RWPE2 (cell line): ENCODE results near the gene SLC13A2.

Experiments
- ATAC-seq: fragments of 200-7000 bp; cut with Tn5 transposase; 3 replicates; pipeline ENCODE4 v1.9.1; 2021; ENCODE audit warnings: low read depth
- DNase-seq: peaks from one replicate; pipeline ENCODE4 v3.0.0-alpha.2; 2020; ENCODE audit warnings: low spot score
- H3K27ac ChIP-seq: fragments of 450-650 bp; 2 replicates; pipeline ENCODE4 v1.5.1; 2017; ENCODE audit warnings: mild to moderate bottlenecking; ENCODE audit not compliant: poor library complexity, severe bottlenecking
- H3K27me3 ChIP-seq: fragments of 250-450 bp; sonication (Bioruptor Pico); 2 replicates; pipeline ENCODE4 v1.5.1; 2021; ENCODE audit warnings: mild to moderate bottlenecking, moderate library complexity; ENCODE audit not compliant: insufficient read depth, poor library complexity, severe bottlenecking
- H3K36me3 ChIP-seq: fragments of 250-450 bp; sonication (Bioruptor Pico); 2 replicates; pipeline ENCODE4 v1.5.1; 2020; ENCODE audit warnings: low read depth, mild to moderate bottlenecking, moderate library complexity
- H3K4me1 ChIP-seq: fragments of 250-450 bp; sonication (Bioruptor Pico); 2 replicates; pipeline ENCODE4 v1.5.1; 2021; ENCODE audit warnings: mild to moderate bottlenecking, moderate library complexity; ENCODE audit not compliant: insufficient read depth, poor library complexity, severe bottlenecking
- H3K4me3 ChIP-seq: fragments of 250-450 bp; sonication (Bioruptor Pico); 2 replicates; pipeline ENCODE4 v1.5.1; 2021; ENCODE audit warnings: mild to moderate bottlenecking, moderate library complexity; ENCODE audit not compliant: severe bottlenecking
- H3K9me3 ChIP-seq: fragments of 250-450 bp; sonication (Bioruptor Pico); 2 replicates; pipeline ENCODE4 v1.5.1; 2021; ENCODE audit warnings: mild to moderate bottlenecking, moderate library complexity; ENCODE audit not compliant: severe bottlenecking
- TF ChIP-seq, protein P1 (sequence below): fragments of 450-650 bp; IDR thresholded peaks from one replicate; pipeline ENCODE4 v1.5.1; 2017; ENCODE audit warnings: mild to moderate bottlenecking, moderate library complexity; ENCODE audit not compliant: poor library complexity, severe bottlenecking

SLC13A2 gene

DNA sequence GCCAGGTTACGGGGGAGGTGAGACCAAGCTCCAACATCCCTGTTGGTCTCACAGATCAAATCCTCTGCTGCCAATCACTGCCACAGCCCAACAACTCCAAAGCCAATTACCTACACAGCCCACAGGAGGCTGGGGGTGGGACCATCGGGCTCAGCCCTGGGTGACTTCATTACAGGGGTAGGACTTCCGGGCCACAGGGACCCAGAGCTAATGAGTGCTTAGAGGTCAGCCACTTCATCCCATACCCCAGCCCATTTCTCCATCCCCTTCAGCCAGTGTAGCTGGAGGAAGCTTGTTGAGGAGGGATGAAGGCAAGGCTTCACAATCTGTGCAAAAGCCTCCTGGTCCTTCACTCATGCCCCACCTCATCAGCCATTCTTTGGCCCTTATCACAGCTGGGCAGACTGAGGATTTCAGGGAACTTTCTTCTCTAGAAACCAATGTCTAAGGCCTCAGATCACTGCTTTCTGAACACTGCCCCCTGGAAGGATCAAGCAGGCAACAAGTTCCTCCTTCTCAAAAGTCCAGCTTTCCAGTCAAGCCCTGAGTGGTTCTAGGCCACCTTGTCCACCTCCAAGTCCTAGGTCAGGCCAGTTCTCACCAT lies 38.5 kb downstream of the SLC13A2 start:
- H3K36me3 ChIP-seq = no peaks in the 10 kb centered on the region
- H3K27me3 ChIP-seq = no peaks in the 10 kb centered on the region
- no peaks in the 10 kb centered on the region for H3K9me3 ChIP-seq
- TF ChIP-seq, protein P1, sequence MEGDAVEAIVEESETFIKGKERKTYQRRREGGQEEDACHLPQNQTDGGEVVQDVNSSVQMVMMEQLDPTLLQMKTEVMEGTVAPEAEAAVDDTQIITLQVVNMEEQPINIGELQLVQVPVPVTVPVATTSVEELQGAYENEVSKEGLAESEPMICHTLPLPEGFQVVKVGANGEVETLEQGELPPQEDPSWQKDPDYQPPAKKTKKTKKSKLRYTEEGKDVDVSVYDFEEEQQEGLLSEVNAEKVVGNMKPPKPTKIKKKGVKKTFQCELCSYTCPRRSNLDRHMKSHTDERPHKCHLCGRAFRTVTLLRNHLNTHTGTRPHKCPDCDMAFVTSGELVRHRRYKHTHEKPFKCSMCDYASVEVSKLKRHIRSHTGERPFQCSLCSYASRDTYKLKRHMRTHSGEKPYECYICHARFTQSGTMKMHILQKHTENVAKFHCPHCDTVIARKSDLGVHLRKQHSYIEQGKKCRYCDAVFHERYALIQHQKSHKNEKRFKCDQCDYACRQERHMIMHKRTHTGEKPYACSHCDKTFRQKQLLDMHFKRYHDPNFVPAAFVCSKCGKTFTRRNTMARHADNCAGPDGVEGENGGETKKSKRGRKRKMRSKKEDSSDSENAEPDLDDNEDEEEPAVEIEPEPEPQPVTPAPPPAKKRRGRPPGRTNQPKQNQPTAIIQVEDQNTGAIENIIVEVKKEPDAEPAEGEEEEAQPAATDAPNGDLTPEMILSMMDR = no peak
- H3K4me3 ChIP-seq = no peak overlapping the region
- no peak overlapping the region for H3K27ac ChIP-seq
- no peak for DNase-seq
- H3K4me1 ChIP-seq = peaks cover 14% of the 10 kb centered on the region
- ATAC-seq = no peak

DNA sequence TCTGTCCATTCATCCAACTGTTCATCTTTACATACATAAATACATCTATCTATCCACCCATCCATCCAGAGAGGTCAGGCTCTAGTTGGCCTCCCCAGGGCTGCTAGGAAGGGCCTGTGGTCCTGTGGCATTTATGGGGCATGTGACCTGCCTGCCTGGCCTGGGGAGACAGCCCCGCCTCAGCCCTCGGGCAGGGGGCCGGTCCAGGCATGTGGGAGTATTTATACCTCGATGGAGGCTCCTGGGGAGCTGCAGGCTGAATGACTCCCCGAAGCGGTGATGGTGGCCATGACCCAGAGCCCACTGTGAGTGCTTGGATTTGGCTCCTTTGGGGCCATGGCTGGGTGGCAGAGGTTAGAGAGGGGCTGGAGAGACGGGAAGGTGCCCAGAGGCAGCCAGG lies 40.0 kb downstream of the SLC13A2 start:
- no peak overlapping the region for H3K4me3 ChIP-seq
- no peaks in the 10 kb centered on the region for H3K36me3 ChIP-seq
- DNase-seq (no peak), ATAC-seq (no peak)
- H3K27me3 ChIP-seq = no peaks in the 10 kb centered on the region
- no peak overlapping the region for H3K27ac ChIP-seq
- TF ChIP-seq, protein P1 = no peak
- peaks cover 2% of the 10 kb centered on the region for H3K4me1 ChIP-seq
- no peaks in the 10 kb centered on the region for H3K9me3 ChIP-seq

DNA sequence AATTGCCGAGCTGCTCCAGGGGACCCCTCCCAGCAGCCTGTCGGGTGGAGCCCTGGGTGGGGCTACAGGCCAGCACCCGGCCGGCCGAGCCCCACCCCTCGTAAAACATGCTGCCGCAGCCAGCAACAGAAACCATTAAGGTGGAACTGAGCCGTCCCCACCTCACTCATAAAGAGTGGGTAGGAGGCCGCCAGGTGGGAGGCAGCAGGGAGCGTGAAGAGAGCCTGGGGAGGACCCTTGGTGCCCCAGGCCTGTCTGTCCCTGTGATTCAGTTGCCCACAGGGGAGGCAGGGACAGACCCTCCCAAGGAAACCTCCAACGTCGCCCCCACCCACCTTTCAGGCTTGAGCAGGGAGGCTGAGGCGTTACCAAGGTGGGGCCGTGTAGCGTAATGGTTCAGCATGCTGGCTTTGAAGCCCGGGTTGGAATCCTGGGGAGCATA lies 41.1 kb downstream of the SLC13A2 start:
- Histone ChIP-seq H3K4me1 (no peaks in the 10 kb centered on the region), H3K27ac (no peak overlapping the region), H3K36me3 (no peaks in the 10 kb centered on the region), H3K4me3 (no peak overlapping the region), H3K9me3 (no peaks in the 10 kb centered on the region), H3K27me3 (no peaks in the 10 kb centered on the region)
- TF ChIP-seq, protein P1 = no peak
- DNase-seq (no peak), ATAC-seq (no peak)

DNA sequence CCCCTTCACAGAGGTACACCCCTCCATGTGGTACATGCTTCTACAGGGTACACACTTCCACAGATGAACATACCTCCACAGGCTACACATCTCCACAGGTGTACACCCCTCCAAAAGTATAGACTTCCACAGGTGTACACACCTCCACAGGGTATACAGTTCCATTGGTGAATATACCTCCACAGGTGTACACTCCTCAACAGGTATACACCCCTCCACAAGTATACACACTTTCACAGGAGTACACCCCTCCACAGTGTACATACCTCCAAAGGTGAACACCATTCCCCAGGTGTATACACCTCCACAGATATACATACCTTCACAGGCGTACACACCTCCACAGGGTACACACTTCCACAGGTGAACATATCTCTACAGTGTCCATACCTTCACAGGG lies 42.1 kb downstream of the SLC13A2 start:
- no peaks in the 10 kb centered on the region for H3K9me3 ChIP-seq
- no peak overlapping the region for H3K27ac ChIP-seq
- no peaks in the 10 kb centered on the region for H3K36me3 ChIP-seq
- no peaks in the 10 kb centered on the region for H3K27me3 ChIP-seq
- no peaks in the 10 kb centered on the region for H3K4me1 ChIP-seq
- ATAC-seq = no peak
- no peak for DNase-seq
- TF ChIP-seq, protein P1 = no peak
- no peak overlapping the region for H3K4me3 ChIP-seq

DNA sequence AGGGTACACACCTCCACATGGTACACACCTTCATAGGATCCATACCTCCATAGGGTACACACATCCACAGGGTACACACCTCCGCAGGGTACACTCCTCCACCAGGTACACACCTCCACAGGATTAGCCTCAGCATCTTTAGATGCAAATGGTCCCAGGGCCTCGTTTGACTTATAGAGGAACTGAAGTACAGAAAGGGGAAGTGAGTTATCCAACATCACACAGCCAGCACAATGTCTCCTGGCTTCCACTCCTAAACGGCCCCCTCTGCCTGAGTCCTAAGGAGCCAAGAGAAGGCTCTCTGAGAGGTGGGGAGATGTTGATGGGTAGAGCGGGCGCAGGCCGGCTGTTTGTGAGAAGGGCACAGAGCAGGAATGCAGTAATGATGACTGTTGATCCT lies 44.7 kb downstream of the SLC13A2 start:
- no peaks in the 10 kb centered on the region for H3K27me3 ChIP-seq
- TF ChIP-seq, protein P1 = no peak
- no peak overlapping the region for H3K27ac ChIP-seq
- ATAC-seq (no peak), DNase-seq (no peak)
- no peaks in the 10 kb centered on the region for H3K4me1 ChIP-seq
- H3K36me3 ChIP-seq = no peaks in the 10 kb centered on the region
- H3K9me3 ChIP-seq = no peaks in the 10 kb centered on the region
- no peak overlapping the region for H3K4me3 ChIP-seq
